GM12874 (cell line): ENCODE data around the gene SPATA2L.

ENCODE experiments used
- CTCF ChIP-seq: IDR thresholded peaks from 2 replicates; pipeline ENCODE4 v1.5.1; 2011; ENCODE audit warnings: low read depth, mild to moderate bottlenecking, control low read depth, low read length, moderate library complexity; ENCODE audit not compliant: insufficient read depth

The SPATA2L gene

GRCh38 chr16:89701425-89702406 lies at the start of gene SPATA2L:
SPATA2L (minus strand) TSS chr16:89701705; CDS start chr16:89701232, 473 bp downstream.
- peak; percentile 40 for TF ChIP-seq CTCF

- TF ChIP-seq CTCF = no peak
Observed at GRCh38 chr16:89749637-89750036, 48.1 kb upstream of the SPATA2L start.

- TF ChIP-seq CTCF = no peak
Observed at GRCh38 chr16:89748921-89749320, 47.4 kb upstream of the SPATA2L start.

GRCh38 chr16:89748076-89748475 lies 46.6 kb upstream of the SPATA2L start:
- no peak for TF ChIP-seq CTCF

GRCh38 chr16:89746043-89746442 lies 44.5 kb upstream of the SPATA2L start:
- TF ChIP-seq CTCF = no peak

GRCh38 chr16:89744813-89745212 lies 43.3 kb upstream of the SPATA2L start:
- no peak for TF ChIP-seq CTCF

- TF ChIP-seq CTCF = no peak
Observed at GRCh38 chr16:89742948-89743347, 41.4 kb upstream of the SPATA2L start.
